HG03039 (cell line): ENCODE data around the gene RNU1-4.
"Not testable (repeated sequence)": the region's sequence is repeated elsewhere in the genome, so short reads cannot be mapped to it uniquely, and the experiment has no call there.

ENCODE experiments used
- ATAC-seq: cut with Tn5 transposase; IDR thresholded peaks from one replicate; pipeline ENCODE4 v1.9.1; 2021; ENCODE audit warnings: mild to moderate bottlenecking, moderate library complexity; ENCODE audit not compliant: unreplicated experiment

RNU1-4 gene

DNA sequence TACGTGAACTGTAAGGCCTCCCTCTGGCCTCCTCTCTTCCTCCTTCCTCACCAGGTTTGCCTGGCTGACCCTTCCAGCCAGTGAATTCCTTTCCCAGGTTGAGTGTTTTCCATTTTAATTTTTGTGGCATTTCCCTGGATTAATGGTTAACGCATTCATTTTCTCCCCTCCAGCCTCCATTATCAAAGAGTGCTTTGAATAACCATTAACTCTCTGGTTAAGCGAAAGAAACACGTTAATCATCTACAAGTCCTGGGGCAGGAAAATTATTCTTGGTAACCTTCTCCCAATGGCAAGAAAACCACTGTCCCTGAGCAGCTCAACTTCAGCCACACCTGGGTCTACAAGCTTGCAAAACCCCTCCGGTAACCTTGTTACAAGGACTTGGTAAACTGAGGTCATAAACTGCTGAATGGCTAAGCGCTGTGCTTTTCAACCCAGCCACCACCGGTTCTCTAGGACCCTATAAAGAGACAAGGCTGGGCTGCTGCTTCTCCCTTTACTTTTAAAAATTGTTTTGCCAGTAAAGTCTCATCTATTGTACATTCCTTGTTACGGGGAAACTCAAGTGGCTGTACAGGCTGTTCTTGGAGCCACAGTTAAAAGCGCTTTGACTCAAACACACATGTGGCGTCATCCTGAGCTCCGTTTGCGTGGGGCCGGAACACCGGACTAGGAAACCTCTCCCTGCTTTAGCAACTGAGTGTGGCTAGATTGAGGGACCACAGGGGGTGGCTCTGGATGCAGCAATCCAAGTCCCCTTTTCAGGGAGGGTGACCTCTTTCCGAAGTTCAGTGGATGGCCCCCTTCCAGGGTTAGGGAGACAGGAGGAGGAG is 24.7 kb downstream of the RNU1-4 start:
- not testable (repeated sequence) for ATAC-seq

DNA sequence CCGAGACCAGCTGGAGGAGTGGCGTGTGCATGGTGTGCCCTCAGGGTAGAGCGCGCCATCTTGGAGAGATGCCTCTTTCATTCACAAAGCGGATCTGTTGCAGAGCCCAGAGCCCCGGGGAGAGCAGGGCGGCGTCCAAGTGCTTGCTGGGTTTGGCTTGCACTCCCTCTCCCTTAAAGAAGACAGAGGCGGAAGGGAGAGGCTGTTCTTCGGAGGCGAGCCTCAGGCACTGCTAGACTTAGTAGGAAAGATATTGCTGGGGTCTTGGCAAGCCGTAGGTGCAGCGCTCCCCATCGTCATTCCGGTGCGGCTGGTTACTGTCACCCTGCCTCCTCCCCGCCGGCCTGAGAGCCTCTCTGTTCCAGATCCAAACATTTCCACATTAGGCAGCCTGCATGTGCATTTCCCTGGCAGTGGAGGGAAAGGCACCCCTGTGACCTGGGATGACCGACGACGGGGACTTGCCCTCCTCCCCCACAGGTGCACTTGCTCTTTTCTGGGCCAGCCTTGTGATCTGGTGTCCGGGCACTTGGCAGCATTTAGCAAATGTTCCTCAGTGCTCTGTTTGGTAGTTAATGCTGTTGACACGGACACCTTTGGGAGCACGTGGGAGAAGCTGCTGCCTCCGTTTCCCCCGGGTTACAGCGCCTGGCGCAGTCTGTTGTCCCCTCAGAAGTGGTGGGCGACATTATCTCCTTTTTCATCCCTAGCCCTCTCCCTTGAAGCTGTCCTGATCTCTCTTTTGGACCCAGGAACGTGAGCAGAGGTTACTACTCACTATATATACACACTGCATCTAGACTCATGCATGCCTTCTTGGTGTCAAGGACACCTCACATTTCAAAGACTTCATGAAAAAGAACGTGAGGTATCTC is 25.7 kb downstream of the RNU1-4 start:
- not testable (repeated sequence) for ATAC-seq

DNA sequence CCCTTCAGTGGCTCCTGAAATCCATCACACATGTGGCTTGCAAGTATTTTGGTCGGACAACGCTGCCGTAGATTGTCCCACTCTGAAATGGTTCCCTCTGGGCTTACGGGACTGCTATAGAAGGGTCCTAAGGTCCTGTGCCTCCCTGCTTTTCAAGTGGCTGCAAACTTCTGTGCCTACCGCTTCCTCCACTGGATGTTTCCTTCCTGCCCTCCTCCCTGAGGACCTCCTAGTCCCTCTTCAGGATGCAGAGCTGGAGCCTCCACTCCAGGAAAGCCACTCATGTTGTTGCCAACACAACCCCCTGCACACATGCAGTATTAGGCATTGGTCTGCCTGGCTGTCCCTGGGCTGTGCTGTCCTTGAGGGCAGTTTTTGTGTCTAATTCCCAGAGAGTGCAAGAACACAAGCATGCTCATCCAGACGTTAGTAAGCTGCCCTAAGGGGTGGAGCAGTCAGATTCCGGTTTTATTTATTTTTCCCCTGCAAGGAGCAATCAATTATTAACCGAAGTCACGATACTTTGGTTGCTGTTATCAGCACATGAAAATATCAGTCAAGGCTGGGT is 26.5 kb downstream of the RNU1-4 start:
- ATAC-seq: not testable (repeated sequence)

DNA sequence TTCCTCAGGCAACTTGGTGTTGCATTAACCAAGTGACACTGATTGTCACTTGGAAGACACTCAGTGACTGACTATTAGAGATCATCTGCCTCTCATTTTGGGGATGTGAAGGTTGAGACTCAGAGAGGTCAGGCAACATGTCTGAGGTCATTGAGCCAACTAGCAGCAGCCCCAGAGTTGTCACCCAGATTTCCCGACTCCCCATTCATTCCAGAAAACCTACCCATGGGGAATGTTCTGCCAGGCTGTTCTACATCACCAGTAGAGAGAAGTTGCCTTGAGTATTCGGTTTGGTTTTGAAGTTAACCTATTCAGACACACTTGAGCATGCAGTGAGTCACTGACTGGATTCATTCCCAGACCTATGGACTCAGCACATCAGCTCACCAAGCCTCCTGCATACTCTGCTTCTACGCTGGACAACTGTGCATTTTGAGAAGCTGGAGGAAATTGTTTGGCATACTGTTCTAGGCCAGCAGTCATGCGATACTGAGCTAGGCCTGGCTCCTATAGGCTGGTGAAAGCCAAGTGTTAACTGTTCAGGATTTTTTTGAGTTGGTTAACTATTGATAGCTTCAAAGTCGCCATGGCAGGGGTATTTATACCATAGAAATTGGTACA is 29.9 kb downstream of the RNU1-4 start:
- ATAC-seq: not testable (repeated sequence)

DNA sequence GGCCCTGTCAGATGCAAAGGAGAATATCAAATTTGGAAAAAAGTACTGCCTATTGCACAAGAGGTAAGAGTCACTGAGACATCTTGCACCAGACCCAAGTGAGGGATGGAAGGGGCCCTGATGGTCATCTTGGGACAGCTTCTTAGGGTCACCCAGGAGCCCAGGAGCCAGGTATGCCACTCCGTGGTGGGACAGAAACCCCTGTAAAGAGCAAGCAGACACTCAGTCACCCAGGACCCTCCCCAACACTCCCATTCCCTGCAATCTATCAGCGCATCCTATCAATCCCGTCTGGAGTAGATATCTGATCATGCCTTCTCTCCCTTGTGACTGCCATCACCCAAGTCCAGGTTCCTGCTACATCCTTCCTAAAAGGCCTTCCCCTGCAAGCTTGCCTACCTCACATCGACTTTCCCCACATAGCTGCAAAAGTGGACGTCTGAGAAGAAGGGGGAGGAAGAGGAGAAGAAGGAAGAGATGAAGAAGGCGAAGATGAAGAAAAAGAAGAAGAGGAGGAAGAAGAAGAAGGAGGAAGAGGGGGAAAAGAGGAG is 30.7 kb downstream of the RNU1-4 start:
- not testable (repeated sequence) for ATAC-seq

DNA sequence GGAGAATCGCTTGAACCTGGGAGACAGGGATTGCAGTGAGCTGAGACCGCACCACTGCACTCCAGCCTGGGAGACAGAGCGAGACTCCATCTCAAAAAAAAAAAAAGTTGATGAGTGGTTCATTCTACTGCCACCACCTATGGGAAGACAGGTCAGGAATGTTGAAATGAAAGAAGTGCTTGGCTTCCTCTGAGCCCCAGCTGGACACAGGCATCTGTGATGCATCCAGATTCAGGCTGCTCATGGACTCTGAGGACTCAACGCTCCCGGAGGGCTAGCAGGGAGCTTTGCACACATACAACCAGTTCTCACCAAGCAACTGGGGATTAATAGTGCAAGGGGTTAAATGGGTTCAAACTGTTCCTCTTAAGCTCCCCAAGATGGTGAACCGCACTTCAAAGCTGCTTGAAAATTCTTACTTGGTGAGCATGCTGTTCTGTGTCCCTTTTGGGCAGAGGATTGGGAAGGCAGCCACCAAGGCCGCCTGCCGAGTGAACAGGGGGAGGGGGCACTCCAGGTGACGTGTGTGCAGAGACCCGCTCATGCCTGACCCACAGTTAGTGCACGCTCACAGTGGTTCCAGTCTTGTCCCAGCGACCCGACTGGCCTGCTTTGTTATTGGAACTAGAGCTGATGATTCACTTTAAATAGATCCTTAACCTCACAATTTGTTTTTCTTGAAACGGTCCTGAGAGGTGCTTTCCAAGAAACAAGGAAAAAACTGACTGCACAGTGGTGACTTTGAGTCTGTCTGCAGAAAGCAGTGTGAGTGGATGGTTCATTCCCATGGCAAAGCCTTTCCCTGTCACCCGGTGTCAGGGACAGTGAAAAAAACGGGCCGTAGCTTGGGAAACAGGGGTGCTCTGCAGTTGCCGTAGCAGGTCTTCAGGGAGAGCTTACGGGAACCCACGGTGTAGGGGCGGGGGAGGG is 32.2 kb downstream of the RNU1-4 start:
- ATAC-seq: not testable (repeated sequence)

DNA sequence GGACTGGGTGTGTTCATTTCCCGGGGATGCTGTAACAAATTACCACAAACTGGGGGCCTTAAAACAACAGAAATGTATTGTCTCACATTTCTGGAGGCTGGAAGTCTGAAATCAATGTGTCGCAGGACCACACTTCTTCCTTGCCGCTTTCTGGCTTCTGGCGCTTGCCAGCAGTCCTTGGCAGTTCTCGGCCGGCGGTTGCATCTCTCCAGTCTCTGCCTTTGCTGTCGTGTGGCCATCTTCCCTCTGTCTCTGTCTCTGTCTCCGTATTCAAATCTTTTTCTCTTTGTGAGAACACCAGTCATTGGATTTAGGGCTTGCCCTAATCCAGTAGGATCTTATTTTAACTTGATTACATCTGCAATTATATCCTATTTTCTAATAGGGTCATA is 32.9 kb downstream of the RNU1-4 start:
- ATAC-seq: not testable (repeated sequence)

DNA sequence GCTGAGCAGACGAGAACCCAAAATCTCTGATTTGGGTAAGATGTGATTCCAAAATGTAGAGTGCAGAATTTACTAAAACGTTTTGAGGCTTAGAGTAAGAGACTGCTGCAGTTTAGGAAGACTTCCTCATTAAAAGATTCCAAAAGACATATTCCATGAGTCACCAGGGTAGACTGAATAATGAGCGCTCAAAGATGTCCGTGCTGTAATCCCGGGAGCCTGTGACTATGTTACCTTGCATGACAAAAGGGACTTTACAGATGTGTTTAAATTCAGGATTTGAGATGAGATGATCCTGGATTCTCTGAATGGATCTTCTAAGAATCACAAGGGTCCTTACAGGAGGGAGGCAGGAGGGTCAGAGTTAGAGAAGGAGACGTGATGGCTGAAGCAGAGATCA is 33.4 kb downstream of the RNU1-4 start:
- ATAC-seq: not testable (repeated sequence)

DNA sequence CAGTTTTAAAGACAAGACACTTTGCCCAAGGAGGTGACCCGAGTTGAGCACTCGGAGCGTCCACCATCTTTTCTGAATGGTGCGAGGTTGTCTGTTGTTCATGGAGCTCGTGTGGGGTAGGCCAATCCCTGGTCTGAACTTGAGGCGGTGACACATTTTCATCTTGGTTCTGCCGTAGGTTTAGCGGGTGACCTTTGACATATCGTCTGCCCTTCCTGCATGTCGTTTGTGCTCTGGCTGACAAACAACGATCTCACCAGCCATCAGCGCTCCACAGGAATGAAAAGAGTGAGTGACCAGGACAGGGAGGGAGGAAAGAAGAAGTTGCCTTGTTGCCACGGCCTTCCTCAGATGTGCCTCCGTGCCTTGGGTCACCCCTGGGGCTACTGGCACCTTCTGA is 34.5 kb downstream of the RNU1-4 start:
- not testable (repeated sequence) for ATAC-seq

DNA sequence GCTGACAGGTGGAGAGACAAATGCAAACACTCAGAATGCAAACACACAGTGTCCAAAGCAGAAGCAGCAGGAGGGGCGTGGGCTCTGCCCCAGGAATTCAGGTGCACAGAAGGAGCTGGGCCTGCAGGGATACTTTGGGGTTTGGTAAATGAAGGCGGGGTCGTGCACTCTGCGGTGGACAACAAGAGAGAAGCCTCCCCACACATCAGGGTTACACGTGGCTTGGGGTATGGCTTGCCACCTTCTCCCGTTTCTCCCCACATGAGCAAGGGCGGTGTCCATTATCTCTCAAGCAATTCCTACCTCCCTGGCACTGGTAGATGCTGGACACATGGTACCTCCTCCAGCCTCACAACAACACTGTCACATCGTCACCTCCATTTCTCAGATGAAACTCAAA is 35.0 kb downstream of the RNU1-4 start:
- ATAC-seq: not testable (repeated sequence)

DNA sequence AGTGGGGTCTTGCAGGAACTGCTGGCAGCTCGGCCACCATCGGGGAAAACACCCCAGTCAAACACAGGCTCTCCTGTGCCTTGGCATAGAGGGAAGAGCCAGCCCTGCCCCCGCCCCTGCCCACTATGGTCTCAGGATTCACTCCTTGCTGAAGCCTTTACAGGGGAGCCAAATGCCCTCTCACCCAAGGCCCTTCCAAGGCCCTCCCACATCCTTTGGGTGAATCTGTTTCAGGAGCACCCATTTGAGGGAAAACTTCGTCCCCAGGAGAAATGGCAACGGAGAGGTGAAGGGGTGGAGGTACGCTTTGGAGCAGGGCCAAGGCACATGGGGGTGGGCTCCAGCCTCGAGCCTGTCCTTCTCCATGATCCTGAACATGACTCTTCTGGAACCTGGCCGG is 35.9 kb downstream of the RNU1-4 start:
- ATAC-seq: not testable (repeated sequence)

DNA sequence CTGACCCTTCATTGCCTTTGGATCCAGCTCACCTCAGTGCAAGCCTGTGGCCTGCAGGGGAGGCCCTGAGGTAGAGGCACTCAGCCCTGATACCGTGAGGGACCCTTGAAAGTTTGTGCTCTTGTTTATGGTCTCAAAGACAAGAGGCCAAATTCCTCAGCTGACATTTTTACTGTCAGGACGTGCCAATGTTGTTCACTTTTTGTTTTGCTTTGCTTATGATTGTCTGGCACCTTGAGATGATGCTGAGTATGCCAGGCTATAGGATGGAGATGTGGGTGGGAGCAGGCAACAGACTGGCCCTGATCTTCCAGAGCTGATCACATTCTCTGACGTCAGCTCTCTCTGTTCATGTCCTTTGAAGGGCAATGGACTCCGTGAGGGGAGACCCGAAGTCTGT is 36.5 kb downstream of the RNU1-4 start:
- ATAC-seq: not testable (repeated sequence)

DNA sequence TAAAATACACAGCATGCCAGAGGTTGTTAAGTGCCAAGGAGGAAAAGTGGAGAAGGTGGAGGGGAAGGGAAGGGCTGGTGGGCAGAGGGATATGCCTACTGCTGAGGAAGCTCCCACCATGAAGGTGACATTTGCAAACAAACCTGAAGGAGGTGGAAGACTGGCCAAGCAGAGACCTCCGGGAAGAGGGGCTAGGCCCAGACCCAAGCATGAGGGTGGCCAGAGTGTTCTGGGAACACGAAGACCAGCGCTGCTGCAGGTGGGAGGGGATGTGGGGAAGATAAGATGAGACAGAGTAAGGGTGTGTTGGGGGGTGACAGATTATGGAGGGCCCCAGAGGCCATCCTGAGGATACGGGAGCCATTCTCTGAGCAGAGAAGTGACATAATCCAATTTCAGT is 37.5 kb downstream of the RNU1-4 start:
- not testable (repeated sequence) for ATAC-seq

DNA sequence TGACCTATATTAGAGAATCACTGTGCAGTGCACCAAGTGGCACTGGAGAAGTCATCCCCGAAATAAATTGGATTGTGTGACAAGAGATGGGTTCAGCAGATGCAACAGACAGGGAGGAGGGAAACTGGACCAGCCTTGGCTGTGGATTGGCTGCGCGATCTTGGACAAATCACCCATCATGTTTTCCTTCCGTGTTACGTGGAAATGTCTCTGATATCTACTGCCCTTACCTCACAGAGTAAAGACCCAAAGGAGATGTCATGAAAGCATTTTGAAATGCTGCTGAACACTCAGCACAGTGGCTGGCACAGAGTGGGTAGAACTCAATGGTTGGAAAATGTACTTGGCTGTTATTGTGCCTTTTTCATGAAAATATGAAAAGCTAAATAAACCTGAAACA is 39.2 kb downstream of the RNU1-4 start:
- not testable (repeated sequence) for ATAC-seq

DNA sequence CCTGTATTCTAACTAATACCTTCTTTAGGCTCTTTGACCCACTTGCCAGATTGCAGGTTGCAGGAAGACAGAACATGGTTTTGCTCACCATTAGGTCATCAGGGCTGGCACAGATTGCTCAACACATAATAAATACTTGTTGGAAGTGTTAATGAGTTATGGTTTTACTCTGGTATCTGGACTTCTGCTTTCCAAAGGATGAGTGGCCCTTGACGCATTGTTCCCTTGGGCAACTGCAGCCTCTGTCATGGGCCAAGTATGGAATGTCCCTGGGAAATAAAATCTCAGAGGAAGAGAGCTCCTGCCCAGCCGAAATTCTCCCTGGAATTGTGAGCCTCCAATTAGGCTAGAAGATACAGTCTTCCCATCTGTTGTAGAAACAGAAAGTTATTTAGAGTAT is 40.7 kb downstream of the RNU1-4 start:
- not testable (repeated sequence) for ATAC-seq

DNA sequence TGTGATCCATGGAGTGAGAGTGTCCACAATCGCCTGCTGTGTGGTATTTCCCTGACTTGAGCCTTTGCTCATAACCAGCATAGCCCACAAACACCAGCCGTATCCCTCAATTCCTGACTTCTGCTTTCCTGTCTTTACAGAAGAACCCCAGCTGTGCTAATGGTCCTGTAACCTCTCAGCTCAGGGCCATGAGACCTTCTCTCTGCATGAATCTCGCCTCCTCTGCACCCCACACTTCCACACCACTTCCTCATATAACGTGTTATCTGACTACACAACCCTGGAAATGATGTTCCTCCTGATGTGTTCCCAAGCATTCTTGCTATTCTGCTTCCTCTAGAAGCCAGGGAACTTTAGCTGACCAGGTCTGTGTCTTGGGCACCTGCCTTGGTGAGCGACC is 41.3 kb downstream of the RNU1-4 start:
- not testable (repeated sequence) for ATAC-seq

DNA sequence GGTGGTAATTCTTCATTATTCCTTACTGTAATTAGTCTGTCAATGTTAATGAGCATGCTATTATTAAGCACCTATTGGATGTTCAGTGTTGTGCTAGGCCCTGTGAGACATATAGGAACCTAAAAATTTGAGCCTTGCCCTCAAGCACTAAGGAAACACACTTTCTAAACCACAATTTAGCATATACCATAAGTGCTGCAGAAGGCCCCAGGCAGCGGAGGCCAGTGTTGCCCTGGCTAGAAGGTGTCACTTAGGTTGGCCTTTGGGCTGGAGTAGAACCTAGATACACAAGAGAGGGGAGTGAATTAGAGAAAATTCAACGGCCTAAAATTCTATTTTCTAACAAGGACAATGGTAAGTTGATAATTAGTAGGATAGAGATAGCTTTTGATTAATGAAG is 44.6 kb downstream of the RNU1-4 start:
- not testable (repeated sequence) for ATAC-seq

DNA sequence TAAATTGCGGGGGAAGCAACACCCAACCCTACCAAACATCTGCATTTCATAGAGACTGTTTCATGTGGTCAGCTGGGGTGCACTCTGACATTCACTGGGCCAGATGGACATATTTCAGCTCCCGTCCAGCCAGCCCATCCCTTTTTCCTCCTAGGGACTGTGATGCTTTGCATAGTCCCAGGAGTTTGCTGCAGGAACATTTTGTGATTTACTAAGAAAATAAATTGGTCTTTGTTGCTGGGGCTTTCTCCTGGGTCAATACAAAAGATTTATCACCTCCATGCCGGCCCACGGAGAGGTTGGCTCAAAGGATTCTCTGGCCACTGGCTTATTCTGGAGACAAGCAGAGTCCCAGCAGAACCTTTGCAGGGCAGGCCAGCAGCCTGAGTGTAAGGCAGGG is 46.0 kb downstream of the RNU1-4 start:
- not testable (repeated sequence) for ATAC-seq

DNA sequence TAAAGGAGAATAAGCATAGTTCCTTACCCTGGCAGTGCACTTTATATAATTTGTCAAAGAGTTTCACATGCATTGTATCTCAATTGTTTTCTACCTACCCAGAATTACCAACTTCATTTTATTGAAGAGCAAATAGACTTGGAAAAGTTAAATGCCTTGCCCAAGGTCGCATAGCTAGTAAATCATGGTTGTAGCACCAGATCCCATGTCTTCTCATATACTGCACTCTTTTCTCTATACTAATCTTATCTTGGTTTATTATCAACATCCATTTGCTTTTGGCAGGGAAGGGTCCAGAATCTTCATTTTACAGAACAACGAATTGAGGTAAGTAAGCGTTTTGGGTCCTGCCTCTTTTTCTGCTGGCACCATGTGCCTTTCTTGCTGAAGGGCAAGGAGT is 46.9 kb downstream of the RNU1-4 start:
- ATAC-seq: not testable (repeated sequence)

DNA sequence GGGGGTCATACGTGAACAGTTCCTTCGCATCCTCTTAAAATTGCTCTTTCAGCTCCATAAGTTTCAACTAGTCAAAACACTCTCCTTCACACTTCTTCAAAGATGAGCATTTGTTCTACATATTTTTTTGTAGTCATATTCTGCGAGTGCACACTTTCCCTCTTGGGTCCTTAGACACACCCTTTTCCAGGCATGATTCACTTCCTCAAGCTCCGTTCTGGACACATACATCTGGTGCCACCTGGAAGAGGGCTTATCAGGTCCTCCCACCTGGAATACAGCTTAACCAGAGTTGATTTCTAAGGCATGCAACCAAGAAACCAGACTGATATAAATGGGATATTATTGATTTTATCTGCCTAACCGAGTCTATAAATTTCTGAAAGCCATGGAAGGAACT is 47.4 kb downstream of the RNU1-4 start:
- ATAC-seq: not testable (repeated sequence)
